ENCODE measurements around the gene SMYD3. TPM values are rescaled to one million over a fixed set of nuclear protein-coding genes. Genes with fewer than 3 reads are reported as not detected.

Gene SMYD3
- total and polyA plus RNA-seq, 9 of the 15 experiments (the other 6 are each of a cell fraction or from before 2014, with no cell fraction given) = 128 to 440 (median 197) TPM

GRCh38 chr1:246213502-246213901 is 293.6 kb downstream of the SMYD3 start (continued):
- TF ChIP-seq MBD1 (CRISPR knock-in tag; IDR thresholded peaks at IDR 0.05) (no peak), ZNF589 (CRISPR knock-in tag; IDR thresholded peaks at IDR 0.05; ENCODE audit: low read depth) (peak; percentile 58; the same call in 1 of the 2 replicates), KDM2B (CRISPR knock-in tag; IDR thresholded peaks at IDR 0.05) (no peak), HDAC3 (IDR thresholded peaks at IDR 0.05; ENCODE audit: borderline replicate concordance, partially characterized antibody) (no peak), BDP1 (IDR thresholded peaks at IDR 0.05; ENCODE audit: insufficient read depth, insufficient read length) (no peak), ZBTB43 (CRISPR knock-in tag; IDR thresholded peaks at IDR 0.05) (no peak), ZBTB49 (CRISPR knock-in tag; IDR thresholded peaks at IDR 0.05; ENCODE audit: borderline replicate concordance) (no peak), FOXA3 (CRISPR knock-in tag; conservative IDR thresholded peaks at IDR 0.05 in 1 of 2, IDR thresholded peaks at IDR 0.05 in 1 of 2) (no peak), MLLT1 (IDR thresholded peaks at IDR 0.05) (no peak), ZBTB9 (CRISPR knock-in tag; IDR thresholded peaks at IDR 0.05) (peak; percentile 60; the same call in 1 of the 2 replicates), SETDB1 (IDR thresholded peaks at IDR 0.05; ENCODE audit: low read length) (no peak), EGR1 (conservative IDR thresholded peaks at IDR 0.05) (no peak), DDX20 (tag; IDR thresholded peaks at IDR 0.05; ENCODE audit: low read depth) (peak; percentile 51; the same call in 1 of the 2 replicates), GABPA (tag; conservative IDR thresholded peaks at IDR 0.05; ENCODE audit: low read depth) (no peak), NEUROD1 (IDR thresholded peaks at IDR 0.05; ENCODE audit: borderline replicate concordance, low read depth, low read length, partially characterized antibody) (no peak), ILF3 (IDR thresholded peaks at IDR 0.05; ENCODE audit: borderline replicate concordance) (no peak), PHB2 (IDR thresholded peaks at IDR 0.05; ENCODE audit: low read depth) (no peak), ZNF511 (CRISPR knock-in tag; IDR thresholded peaks at IDR 0.05) (no peak), CCNT2 (IDR thresholded peaks at IDR 0.05; ENCODE audit: borderline replicate concordance, extremely low read depth, insufficient read length, low read depth, low read length) (no peak)

Data from K562 (cell line).